Measurements from ENCODE around the gene UBXN4.
"Not testable (repeated sequence)": the region's sequence is repeated elsewhere in the genome, so short reads cannot be mapped to it uniquely, and the experiment has no call there.

UBXN4 gene

GRCh38 chr2:135741395-135742324 lies at the start of gene UBXN4:
UBXN4 (plus strand) TSS chr2:135741855; CDS start chr2:135741930, 75 bp downstream.
- peak; percentile 94 for DNase-seq (ENCODE audit: low spot score)

GRCh38 chr2:135694711-135695110 lies 46.9 kb upstream of the UBXN4 start:
- no peak for DNase-seq (ENCODE audit: low spot score)

- no peak for DNase-seq (ENCODE audit: low spot score)
Measured at GRCh38 chr2:135698838-135699237, 42.8 kb upstream of the UBXN4 start.

GRCh38 chr2:135701442-135701841 lies 40.2 kb upstream of the UBXN4 start:
- peak; percentile 14 for DNase-seq (ENCODE audit: low spot score)

- no peak for DNase-seq (ENCODE audit: low spot score)
Measured at GRCh38 chr2:135703300-135703699, 38.4 kb upstream of the UBXN4 start.

- not testable (repeated sequence) for DNase-seq (ENCODE audit: low spot score)
Measured at GRCh38 chr2:135704075-135704474, 37.6 kb upstream of the UBXN4 start.

GRCh38 chr2:135708159-135708558 lies 33.5 kb upstream of the UBXN4 start:
- no peak for DNase-seq (ENCODE audit: low spot score)

GRCh38 chr2:135709992-135710391 lies 31.7 kb upstream of the UBXN4 start:
- peak; percentile 42 for DNase-seq (ENCODE audit: low spot score)

- DNase-seq (ENCODE audit: low spot score): not testable (repeated sequence)
Measured at GRCh38 chr2:135715086-135715485, 26.6 kb upstream of the UBXN4 start.

- DNase-seq (ENCODE audit: low spot score): no peak
Measured at GRCh38 chr2:135728064-135728743, 13.5 kb upstream of the UBXN4 start.

- DNase-seq (ENCODE audit: low spot score): no peak
Measured at GRCh38 chr2:135732561-135732960, 9.1 kb upstream of the UBXN4 start.

- no peak for DNase-seq (ENCODE audit: low spot score)
Measured at GRCh38 chr2:135733045-135733444, 8.6 kb upstream of the UBXN4 start.

- DNase-seq (ENCODE audit: low spot score): no peak
Measured at GRCh38 chr2:135736546-135736945, 5.1 kb upstream of the UBXN4 start.

GRCh38 chr2:135740206-135740605 lies 1.4 kb upstream of the UBXN4 start:
- DNase-seq (ENCODE audit: low spot score): no peak

- no peak for DNase-seq (ENCODE audit: low spot score)
Measured at GRCh38 chr2:135741043-135741394, 636 bp upstream of the UBXN4 start.

- peak; percentile 41 for DNase-seq (ENCODE audit: low spot score)
Measured at GRCh38 chr2:135742325-135742757, 686 bp downstream of the UBXN4 start.

GRCh38 chr2:135743860-135744259 lies 2.2 kb downstream of the UBXN4 start:
- DNase-seq (ENCODE audit: low spot score): peak; percentile 6

GRCh38 chr2:135744760-135745314 lies 3.2 kb downstream of the UBXN4 start:
- peak; percentile 34 for DNase-seq (ENCODE audit: low spot score)

- DNase-seq (ENCODE audit: low spot score): peak; percentile 74
Measured at GRCh38 chr2:135745545-135745944, 3.9 kb downstream of the UBXN4 start.

- DNase-seq (ENCODE audit: low spot score): no peak
Measured at GRCh38 chr2:135755573-135755972, 13.9 kb downstream of the UBXN4 start.

GRCh38 chr2:135756692-135757091 lies 15.0 kb downstream of the UBXN4 start:
- no peak for DNase-seq (ENCODE audit: low spot score)

GRCh38 chr2:135762022-135762421 lies 20.4 kb downstream of the UBXN4 start:
- DNase-seq (ENCODE audit: low spot score): no peak

- no peak for DNase-seq (ENCODE audit: low spot score)
Measured at GRCh38 chr2:135762530-135762929, 20.9 kb downstream of the UBXN4 start.

Measured in hepatic stellate cell (primary cell).